ENCODE measurements around the gene SLC5A12.

DNA sequence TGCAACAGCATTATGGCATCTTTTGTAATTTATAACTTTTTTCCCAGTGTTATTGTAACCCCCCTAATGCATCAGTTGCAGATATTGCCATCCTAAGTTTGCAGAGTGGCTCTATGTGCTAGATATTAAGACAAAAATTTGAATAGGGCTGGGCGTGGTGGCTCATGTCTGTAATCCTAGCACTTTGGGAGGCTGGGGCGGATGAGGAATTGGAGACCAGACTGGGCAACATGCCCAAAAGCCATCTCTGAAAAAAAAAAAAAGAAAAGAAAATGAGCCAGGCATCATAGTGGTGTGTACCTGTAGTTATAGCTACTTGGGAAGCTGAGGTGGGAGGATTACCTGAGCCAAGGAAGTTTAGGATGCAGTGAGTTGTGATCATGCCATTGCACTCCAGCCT, 99.7 kb downstream of the SLC5A12 start:
- TF ChIP-seq, protein P1, sequence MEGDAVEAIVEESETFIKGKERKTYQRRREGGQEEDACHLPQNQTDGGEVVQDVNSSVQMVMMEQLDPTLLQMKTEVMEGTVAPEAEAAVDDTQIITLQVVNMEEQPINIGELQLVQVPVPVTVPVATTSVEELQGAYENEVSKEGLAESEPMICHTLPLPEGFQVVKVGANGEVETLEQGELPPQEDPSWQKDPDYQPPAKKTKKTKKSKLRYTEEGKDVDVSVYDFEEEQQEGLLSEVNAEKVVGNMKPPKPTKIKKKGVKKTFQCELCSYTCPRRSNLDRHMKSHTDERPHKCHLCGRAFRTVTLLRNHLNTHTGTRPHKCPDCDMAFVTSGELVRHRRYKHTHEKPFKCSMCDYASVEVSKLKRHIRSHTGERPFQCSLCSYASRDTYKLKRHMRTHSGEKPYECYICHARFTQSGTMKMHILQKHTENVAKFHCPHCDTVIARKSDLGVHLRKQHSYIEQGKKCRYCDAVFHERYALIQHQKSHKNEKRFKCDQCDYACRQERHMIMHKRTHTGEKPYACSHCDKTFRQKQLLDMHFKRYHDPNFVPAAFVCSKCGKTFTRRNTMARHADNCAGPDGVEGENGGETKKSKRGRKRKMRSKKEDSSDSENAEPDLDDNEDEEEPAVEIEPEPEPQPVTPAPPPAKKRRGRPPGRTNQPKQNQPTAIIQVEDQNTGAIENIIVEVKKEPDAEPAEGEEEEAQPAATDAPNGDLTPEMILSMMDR (conservative IDR thresholded peaks at IDR 0.05; ENCODE audit: low read depth, low read length) = no peak
- no peak for TF ChIP-seq EZH2 (IDR thresholded peaks at IDR 0.05; ENCODE audit: borderline replicate concordance, low read depth, low read length, poor library complexity, severe bottlenecking)

Measured in A673 (cell line).